ENCODE data around the gene TNS1. TPM values are rescaled to one million over a fixed set of nuclear protein-coding genes. Genes with fewer than 3 reads are reported as not detected.

Gene TNS1
- total RNA-seq, 3 donors from 2014 or later (not counting 1 experiment from before 2014, with no cell fraction given) = 1.1 to 3.0 (median 2.1) TPM

DNA sequence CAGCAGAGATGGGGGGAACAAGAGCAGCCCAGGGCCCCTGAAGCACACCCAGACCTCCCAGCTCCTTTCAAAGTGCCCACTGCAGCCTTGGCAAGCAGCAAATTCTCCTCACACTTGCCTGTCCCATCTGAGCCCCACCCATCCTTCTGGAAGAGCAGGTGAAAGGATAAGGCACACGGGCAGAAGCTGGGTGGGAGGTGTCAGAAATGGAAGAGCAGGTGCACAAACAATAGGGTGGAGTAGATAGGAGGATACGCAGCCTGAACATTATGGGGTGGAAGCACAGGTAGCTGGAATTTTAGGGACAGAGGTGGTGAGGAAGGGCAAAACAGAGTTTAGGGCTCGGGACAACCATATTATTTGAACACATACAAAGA is 69.2 kb downstream of the TNS1 start:
- H3K4me3 Mint-ChIP-seq = no peak overlapping the region
- TF ChIP-seq CTCF (IDR thresholded peaks at IDR 0.05) = no peak
- H3K9me3 Mint-ChIP-seq = no peaks in the 10 kb centered on the region
- H3K36me3 ChIP-seq (ENCODE audit: control insufficient read depth, insufficient read depth, low read length) = no peaks in the 10 kb centered on the region
- H3K4me1 Mint-ChIP-seq = peaks cover 12 to 27% of the 10 kb centered on the region in 2 donors
- no peak for DNase-seq
- H3K27ac Mint-ChIP-seq = no peak overlapping the region
- H3K4me3 ChIP-seq (ENCODE audit: low read length) = no peak overlapping the region
- intact Hi-C loops (cut with micrococcal nuclease) = no loop called here
- WGBS (ENCODE audit: insufficient coverage) = 75% methylated on average over 3 of the region's 3 CpGs
- H3K27me3 Mint-ChIP-seq (ENCODE audit: low read depth in 2 of 2) = peaks cover 37 to 40% of the 10 kb centered on the region in 2 donors
- no peak for ATAC-seq
- no peaks in the 10 kb centered on the region for H3K36me3 Mint-ChIP-seq
- H3K27me3 ChIP-seq (ENCODE audit: control insufficient read depth, insufficient read depth, low read length) = no peaks in the 10 kb centered on the region
- no peak overlapping the region for H3K27ac ChIP-seq (ENCODE audit: low read length)
- H3K4me1 ChIP-seq (ENCODE audit: control insufficient read depth, insufficient read depth, low read length) = peaks cover 17% of the 10 kb centered on the region
- no peaks in the 10 kb centered on the region for H3K9me3 ChIP-seq (ENCODE audit: control insufficient read depth, insufficient read depth, low read length)

DNA sequence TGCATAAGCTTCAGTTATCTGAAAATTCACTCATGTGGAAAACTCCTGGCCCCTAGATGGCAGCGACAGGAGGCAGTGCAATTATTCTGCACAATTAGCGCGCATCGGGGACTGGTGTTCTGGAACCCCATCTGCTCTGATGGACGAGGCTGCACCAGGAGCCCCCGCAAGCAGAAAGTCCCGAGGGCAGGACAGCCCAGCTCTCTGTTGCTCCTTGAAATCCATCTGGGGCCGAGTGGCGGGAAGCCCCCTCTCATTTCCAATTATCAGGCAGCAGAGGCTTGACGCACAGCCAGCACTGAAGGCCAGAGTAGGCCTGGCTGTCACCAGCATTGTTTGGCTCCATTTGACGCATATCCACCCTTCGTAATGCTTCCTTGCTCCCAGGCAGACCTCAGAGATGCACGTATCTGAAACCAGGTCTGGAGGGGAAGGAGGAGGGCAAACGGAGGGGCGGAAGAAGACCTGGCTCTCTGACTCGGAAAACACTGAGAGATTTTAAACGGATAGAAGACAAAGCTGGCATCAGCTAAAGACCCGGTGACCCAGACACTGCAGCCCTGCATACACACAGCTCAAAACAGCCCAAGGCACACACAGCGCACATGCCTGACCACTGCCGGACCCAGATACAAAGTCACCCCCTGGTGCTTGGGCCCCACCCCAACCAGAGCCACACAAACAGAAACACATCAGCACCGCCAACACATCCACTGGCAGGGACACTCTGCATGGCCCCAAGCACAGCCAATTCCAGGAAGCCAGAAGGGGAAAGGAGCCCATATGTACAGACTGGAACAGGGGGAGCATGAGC is 69.8 kb downstream of the TNS1 start:
- no peaks in the 10 kb centered on the region for H3K9me3 Mint-ChIP-seq
- no peak for TF ChIP-seq CTCF (IDR thresholded peaks at IDR 0.05)
- no peak overlapping the region for H3K4me3 ChIP-seq (ENCODE audit: low read length)
- no peaks in the 10 kb centered on the region for H3K27me3 ChIP-seq (ENCODE audit: control insufficient read depth, insufficient read depth, low read length)
- no peak overlapping the region for H3K27ac Mint-ChIP-seq
- intact Hi-C loops (cut with micrococcal nuclease) = no loop called here
- H3K9me3 ChIP-seq (ENCODE audit: control insufficient read depth, insufficient read depth, low read length) = no peaks in the 10 kb centered on the region
- H3K4me3 Mint-ChIP-seq = no peak overlapping the region
- H3K4me1 ChIP-seq (ENCODE audit: control insufficient read depth, insufficient read depth, low read length) = peaks cover 20% of the 10 kb centered on the region
- 90% methylated on average over 21 of the region's 21 CpGs for WGBS (ENCODE audit: insufficient coverage)
- H3K4me1 Mint-ChIP-seq = peaks cover 12 to 27% of the 10 kb centered on the region in 2 donors
- H3K36me3 ChIP-seq (ENCODE audit: control insufficient read depth, insufficient read depth, low read length) = no peaks in the 10 kb centered on the region
- H3K27ac ChIP-seq (ENCODE audit: low read length) = no peak overlapping the region
- no peak for ATAC-seq
- H3K36me3 Mint-ChIP-seq = no peaks in the 10 kb centered on the region
- H3K27me3 Mint-ChIP-seq (ENCODE audit: low read depth in 2 of 2) = peaks cover 37 to 40% of the 10 kb centered on the region in 2 donors
- DNase-seq = no peak

DNA sequence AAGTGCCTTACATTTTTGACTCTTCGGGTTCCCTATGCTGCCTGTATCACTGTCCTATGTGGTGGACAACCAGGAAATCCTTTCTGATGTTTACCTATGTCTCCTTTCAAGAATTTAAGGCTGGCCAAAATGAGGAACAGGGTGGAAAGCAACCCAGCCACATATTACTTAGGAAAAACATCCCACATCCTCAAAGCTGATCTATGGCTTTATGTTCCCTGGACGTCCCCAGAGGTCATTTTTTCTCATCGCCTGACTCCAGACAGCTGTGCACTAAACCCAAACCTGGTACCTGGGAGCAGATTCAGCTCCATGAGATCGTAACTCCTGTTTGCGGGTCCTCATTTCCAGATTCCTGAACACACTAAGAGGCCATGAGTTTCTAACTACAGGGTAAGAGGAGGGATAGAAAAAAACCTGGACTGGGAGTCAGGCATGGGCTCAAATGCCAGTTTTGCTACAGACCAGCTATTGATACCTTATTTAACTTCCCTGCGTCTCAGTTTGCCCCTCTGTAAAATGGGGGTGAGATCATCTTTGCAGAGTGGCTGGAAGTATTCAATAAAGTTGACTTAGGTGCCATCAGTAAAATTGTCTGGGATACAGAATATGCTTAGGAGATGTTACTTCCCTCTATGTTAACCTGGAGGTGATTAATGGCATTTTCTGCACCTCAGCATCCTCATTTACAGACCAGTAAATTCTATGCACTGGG is 70.8 kb downstream of the TNS1 start:
- Histone ChIP-seq H3K4me3 (ENCODE audit: low read length) (no peak overlapping the region), H3K36me3 (ENCODE audit: control insufficient read depth, insufficient read depth, low read length) (no peaks in the 10 kb centered on the region), H3K4me1 (ENCODE audit: control insufficient read depth, insufficient read depth, low read length) (peaks cover 25% of the 10 kb centered on the region), H3K27ac (ENCODE audit: low read length) (no peak overlapping the region), H3K9me3 (ENCODE audit: control insufficient read depth, insufficient read depth, low read length) (no peaks in the 10 kb centered on the region), H3K27me3 (ENCODE audit: control insufficient read depth, insufficient read depth, low read length) (no peaks in the 10 kb centered on the region)
- Mint-ChIP-seq H3K4me1 (peaks cover 12 to 27% of the 10 kb centered on the region in 2 donors), H3K9me3 (no peaks in the 10 kb centered on the region), H3K27me3 (ENCODE audit: low read depth in 2 of 2) (peaks cover 37 to 41% of the 10 kb centered on the region in 2 donors), H3K4me3 (no peak overlapping the region), H3K27ac (no peak overlapping the region), H3K36me3 (no peaks in the 10 kb centered on the region)
- 82% methylated on average over 5 of the region's 6 CpGs for WGBS (ENCODE audit: insufficient coverage)
- TF ChIP-seq CTCF (IDR thresholded peaks at IDR 0.05) = no peak
- DNase-seq (no peak), ATAC-seq (no peak)
- intact Hi-C loops (cut with micrococcal nuclease) = no loop called here
